H1 (cell line): Measurements from ENCODE around the gene FRMD3. TPM values are rescaled to one million over a fixed set of nuclear protein-coding genes. Genes with fewer than 3 reads are reported as not detected.

Source experiments
- JUN ChIP-seq: IDR thresholded peaks from 2 replicates; pipeline ENCODE4 v1.6.1; 2011; ENCODE audit warnings: low read depth, mild to moderate bottlenecking, improper control_type of control experiment, low read length
- POU5F1 ChIP-seq: IDR thresholded peaks from 2 replicates; pipeline ENCODE4 v1.6.1; 2011; ENCODE audit warnings: low read depth, mild to moderate bottlenecking, low read length, moderate library complexity
- SIX5 ChIP-seq: IDR thresholded peaks from 2 replicates; pipeline ENCODE4 v1.6.1; 2011; ENCODE audit warnings: mild to moderate bottlenecking, low read depth, low read length
- SP2 ChIP-seq: IDR thresholded peaks from 2 replicates; pipeline ENCODE4 v1.6.1; 2012; ENCODE audit warnings: mild to moderate bottlenecking, low read length, inconsistent platforms
- polyA plus RNA-seq, 7 experiments: library from polyadenylated mRNA; depleted of rRNA in 3 of 7; stranded (reverse) in 5 of 7; unstranded in 2 of 7; fragments of >200 nt in 5 of 7; fragments of 200-250 nt in 2 of 7; gene quantifications; 1 replicate in 5 of 7; 2 replicates in 1 of 7; 4 replicates in 1 of 7; pipeline versions ENCODE4 v1.2.1 to v1.2.3, GENCODE V29; 2011 to 2013; ENCODE audit warnings: missing spikeins in 2 of 7, mixed read lengths in 2 of 7
- total RNA-seq: library from RNA; stranded (reverse); fragmentation: NEBNext Ultra II Directional; extraction: Animal tissue kit (Norgen Biotek cat#: 25700); gene quantifications from 2 replicates; pipeline ENCODE4 v1.2.1, GENCODE V29; 2021
- TF ChIP-seq, protein P1 (sequence below): fragments of 300-600 bp; sonication (generic); IDR thresholded peaks from 2 replicates; pipeline ENCODE4 v1.7.1; 2012; ENCODE audit warnings: low read length, moderate library complexity, mild to moderate bottlenecking, inconsistent platforms; ENCODE audit not compliant: insufficient replicate concordance

Gene FRMD3
- total and polyA plus RNA-seq, 2 of the 8 experiments (the other 6 are each of a cell fraction or from before 2014, with no cell fraction given), result 0.15 to 1.4 TPM

DNA sequence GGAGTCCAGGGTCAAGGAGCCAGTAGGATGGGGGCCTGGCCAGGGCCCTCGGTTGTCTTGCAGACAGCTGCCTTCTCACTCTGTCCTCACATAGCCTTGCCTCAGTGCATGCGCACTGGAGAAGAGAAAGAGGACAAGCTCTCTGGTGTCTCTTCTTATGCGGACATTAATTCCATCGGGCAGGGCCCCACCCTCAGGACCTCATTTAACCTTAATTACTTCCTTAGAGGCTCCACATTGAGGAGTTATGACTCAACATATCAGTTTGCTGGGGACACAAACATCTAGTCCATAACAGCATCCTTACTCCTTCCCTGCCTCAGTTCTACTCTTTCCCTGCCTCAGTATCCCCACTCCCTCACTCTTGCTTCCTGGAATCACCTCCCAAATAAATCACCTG lies 78.4 kb downstream of the FRMD3 start (continued):
- TF ChIP-seq, protein P1, sequence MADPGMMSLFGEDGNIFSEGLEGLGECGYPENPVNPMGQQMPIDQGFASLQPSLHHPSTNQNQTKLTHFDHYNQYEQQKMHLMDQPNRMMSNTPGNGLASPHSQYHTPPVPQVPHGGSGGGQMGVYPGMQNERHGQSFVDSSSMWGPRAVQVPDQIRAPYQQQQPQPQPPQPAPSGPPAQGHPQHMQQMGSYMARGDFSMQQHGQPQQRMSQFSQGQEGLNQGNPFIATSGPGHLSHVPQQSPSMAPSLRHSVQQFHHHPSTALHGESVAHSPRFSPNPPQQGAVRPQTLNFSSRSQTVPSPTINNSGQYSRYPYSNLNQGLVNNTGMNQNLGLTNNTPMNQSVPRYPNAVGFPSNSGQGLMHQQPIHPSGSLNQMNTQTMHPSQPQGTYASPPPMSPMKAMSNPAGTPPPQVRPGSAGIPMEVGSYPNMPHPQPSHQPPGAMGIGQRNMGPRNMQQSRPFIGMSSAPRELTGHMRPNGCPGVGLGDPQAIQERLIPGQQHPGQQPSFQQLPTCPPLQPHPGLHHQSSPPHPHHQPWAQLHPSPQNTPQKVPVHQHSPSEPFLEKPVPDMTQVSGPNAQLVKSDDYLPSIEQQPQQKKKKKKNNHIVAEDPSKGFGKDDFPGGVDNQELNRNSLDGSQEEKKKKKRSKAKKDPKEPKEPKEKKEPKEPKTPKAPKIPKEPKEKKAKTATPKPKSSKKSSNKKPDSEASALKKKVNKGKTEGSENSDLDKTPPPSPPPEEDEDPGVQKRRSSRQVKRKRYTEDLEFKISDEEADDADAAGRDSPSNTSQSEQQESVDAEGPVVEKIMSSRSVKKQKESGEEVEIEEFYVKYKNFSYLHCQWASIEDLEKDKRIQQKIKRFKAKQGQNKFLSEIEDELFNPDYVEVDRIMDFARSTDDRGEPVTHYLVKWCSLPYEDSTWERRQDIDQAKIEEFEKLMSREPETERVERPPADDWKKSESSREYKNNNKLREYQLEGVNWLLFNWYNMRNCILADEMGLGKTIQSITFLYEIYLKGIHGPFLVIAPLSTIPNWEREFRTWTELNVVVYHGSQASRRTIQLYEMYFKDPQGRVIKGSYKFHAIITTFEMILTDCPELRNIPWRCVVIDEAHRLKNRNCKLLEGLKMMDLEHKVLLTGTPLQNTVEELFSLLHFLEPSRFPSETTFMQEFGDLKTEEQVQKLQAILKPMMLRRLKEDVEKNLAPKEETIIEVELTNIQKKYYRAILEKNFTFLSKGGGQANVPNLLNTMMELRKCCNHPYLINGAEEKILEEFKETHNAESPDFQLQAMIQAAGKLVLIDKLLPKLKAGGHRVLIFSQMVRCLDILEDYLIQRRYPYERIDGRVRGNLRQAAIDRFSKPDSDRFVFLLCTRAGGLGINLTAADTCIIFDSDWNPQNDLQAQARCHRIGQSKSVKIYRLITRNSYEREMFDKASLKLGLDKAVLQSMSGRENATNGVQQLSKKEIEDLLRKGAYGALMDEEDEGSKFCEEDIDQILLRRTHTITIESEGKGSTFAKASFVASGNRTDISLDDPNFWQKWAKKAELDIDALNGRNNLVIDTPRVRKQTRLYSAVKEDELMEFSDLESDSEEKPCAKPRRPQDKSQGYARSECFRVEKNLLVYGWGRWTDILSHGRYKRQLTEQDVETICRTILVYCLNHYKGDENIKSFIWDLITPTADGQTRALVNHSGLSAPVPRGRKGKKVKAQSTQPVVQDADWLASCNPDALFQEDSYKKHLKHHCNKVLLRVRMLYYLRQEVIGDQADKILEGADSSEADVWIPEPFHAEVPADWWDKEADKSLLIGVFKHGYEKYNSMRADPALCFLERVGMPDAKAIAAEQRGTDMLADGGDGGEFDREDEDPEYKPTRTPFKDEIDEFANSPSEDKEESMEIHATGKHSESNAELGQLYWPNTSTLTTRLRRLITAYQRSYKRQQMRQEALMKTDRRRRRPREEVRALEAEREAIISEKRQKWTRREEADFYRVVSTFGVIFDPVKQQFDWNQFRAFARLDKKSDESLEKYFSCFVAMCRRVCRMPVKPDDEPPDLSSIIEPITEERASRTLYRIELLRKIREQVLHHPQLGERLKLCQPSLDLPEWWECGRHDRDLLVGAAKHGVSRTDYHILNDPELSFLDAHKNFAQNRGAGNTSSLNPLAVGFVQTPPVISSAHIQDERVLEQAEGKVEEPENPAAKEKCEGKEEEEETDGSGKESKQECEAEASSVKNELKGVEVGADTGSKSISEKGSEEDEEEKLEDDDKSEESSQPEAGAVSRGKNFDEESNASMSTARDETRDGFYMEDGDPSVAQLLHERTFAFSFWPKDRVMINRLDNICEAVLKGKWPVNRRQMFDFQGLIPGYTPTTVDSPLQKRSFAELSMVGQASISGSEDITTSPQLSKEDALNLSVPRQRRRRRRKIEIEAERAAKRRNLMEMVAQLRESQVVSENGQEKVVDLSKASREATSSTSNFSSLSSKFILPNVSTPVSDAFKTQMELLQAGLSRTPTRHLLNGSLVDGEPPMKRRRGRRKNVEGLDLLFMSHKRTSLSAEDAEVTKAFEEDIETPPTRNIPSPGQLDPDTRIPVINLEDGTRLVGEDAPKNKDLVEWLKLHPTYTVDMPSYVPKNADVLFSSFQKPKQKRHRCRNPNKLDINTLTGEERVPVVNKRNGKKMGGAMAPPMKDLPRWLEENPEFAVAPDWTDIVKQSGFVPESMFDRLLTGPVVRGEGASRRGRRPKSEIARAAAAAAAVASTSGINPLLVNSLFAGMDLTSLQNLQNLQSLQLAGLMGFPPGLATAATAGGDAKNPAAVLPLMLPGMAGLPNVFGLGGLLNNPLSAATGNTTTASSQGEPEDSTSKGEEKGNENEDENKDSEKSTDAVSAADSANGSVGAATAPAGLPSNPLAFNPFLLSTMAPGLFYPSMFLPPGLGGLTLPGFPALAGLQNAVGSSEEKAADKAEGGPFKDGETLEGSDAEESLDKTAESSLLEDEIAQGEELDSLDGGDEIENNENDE, result no peak
- TF ChIP-seq SP2 (no peak), SIX5 (no peak), POU5F1 (no peak), JUN (no peak)
- TF ChIP-seq, all 59 proteins: peak for 0
